K562 treated with DMSO at 1 percent for 4 hours (cell line): ENCODE results near the gene DIS3L. TPM values are rescaled to one million over a fixed set of nuclear protein-coding genes. Genes with fewer than 3 reads are reported as not detected.

Source experiments
- total RNA-seq: library from RNA; unstranded; fragments of 300-600 nt; gene quantifications from 2 replicates; pipeline ENCODE4 v1.2.3, GENCODE V29; 2022; ENCODE audit not compliant: insufficient read depth

The DIS3L gene
- total RNA-seq = 12.1 and 19.4 TPM in 2 replicates

DNA sequence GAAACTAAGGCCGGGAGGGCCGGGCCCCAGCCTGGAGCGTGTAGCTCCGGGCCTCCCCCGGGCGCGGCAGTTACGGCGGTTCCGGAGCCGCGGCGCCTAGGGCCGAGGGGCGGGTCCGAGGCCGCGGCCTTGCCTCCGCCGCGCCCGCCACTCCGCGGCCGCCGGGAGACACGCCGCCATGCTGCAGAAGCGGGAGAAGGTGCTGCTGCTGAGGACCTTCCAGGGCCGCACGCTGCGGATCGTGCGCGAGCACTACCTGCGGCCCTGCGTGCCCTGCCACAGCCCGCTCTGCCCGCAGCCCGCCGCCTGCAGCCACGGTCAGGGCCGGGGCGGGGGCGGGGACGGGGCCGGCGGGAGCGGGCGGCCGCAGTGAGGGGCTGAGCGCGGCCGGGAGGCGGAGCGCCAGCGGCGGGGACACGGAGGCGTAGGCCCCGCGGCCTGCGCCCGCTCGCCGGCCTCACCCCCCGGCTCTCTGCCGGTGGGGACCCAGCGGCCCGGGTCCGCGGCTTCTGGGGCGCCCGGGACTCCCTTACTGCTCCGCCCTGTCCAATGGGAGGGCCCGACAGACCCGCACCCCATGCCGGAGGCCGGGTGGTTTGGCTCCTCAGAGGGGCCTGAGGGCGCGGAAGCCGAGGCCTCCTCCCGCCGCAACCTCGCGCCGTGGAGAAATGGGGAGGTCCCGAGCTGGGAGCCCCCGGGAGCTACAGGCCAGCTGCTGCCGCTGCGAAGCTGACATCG is at the start of gene DIS3L:
Gene DIS3L, plus strand, starts transcription at position 150 of the 738 bp plus-strand sequence. Its CDS starts 29 bp downstream, at position 179.

DNA sequence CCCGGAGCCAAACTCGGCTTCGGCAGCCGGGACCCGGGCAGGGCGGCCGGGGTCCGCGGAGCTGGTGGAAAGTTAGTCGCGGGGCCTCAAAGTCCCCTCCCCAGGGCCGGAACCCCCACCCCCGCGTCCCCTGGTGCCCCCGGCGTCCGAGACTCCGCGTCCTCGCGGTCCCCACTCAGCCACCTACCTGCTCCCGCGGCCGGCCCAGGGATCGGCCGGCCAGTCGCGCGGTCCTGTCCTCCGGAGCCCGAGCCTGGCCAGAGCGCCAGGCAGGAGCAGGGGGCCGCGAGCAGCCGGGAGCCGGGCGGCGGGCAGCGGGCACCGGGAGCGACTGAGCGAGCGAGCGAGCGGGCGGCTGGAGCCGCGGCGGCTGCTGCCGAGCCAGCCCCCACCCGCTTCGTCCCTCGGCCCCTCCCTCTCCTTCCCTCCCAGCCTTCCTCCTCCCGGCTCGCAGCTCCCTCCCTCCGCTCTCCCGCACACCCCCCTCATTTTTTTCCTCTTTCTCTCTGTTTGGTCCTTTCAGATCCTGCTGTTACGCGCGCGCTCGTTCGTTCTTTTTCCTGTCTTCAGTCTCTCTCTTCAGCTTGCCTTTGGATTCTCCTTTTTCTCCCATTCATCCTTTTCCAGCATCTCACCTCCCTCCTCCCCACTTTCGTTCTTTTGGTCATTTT is 39.8 kb upstream of the DIS3L start, which contains the start of gene MEGF11:
Gene MEGF11, minus strand, starts transcription at position 333 of the 671 bp plus-strand sequence. CDS start 125,347 bp downstream, outside the sequence.

DNA sequence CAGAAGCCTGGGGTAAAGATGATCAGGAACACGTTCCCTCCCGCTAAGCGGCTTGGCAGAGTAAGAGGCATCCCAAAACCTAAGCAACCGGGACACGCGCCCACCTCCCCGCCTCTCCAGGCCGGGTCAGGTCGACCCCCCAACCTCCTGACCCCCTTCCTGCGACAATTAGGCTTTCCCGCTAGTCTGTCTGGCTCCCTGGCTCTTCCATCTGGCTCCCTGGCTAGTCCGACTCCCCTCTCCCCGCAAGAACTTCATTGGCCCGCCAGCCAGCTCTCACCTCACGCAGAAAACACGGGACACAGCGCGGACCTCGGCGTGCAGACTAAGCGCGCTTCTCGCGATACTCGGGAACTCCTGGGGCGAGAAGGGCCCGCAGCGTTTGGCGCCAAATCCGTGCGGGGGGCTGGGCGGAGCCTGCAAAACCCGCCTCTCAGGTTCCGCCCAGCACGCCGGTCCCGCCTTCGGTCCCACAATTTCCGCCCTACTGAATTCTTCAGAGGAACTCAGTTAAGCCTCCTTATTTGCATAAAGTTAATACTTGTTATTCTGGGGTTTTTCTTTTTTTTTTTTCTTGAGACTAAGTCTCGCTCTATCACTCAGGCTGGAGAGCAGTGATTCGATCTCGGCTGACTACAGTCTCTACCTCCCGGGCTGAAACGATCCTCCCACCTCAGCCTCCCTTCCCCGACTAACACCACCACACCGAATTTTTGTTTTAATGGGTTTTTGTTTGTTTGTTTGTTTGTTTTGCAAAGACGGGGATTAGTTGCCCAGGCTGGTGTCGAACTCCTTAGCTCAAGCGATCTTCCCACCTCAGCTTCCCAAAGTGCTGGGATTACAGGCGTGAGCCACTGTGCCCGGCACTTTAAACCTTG is 63.2 kb downstream of the DIS3L start, which contains the start of gene TIPIN:
Gene TIPIN, minus strand, starts transcription at position 327 of the 878 bp plus-strand sequence. CDS start 3,738 bp downstream, outside the sequence.

Other genes starting within 250 kb of the DIS3L start
- gene MEGF11, start 39.8 kb upstream of the DIS3L start, total RNA-seq = 0.37 and 1.5 TPM in 2 replicates
- 8.1 and 12.1 TPM in 2 replicates for gene TIPIN, start 63.1 kb downstream of the DIS3L start, total RNA-seq
- 50.5 and 53.6 TPM in 2 replicates for gene MAP2K1, start 93.3 kb downstream of the DIS3L start, total RNA-seq
- 32.1 and 35.8 TPM in 2 replicates for gene SNAPC5, start 204.2 kb downstream of the DIS3L start, total RNA-seq
- gene RPL4, start 211.3 kb downstream of the DIS3L start, total RNA-seq = 4,759 and 5,204 TPM in 2 replicates
- gene ZWILCH, start 211.8 kb downstream of the DIS3L start, total RNA-seq = 20.5 and 23.5 TPM in 2 replicates